Osteocyte (in vitro differentiated cells): Measurements from ENCODE around the gene PROK1. TPM values are rescaled to one million over a fixed set of nuclear protein-coding genes. Genes with fewer than 3 reads are reported as not detected.

Experiments
- DNase-seq: peaks from one replicate; pipeline ENCODE4 v3.0.0; 2021; ENCODE audit warnings: mixed read lengths; ENCODE audit not compliant: unreplicated experiment; ENCODE audit errors: extremely low spot score
- H3K27ac Mint-ChIP-seq: one replicate; pipeline ENCODE4 v1.8.0; 2021; ENCODE audit warnings: mild to moderate bottlenecking, mixed read lengths; ENCODE audit not compliant: unreplicated experiment
- H3K27me3 Mint-ChIP-seq: one replicate; pipeline ENCODE4 v1.8.0; 2021; ENCODE audit warnings: mixed read lengths; ENCODE audit not compliant: unreplicated experiment
- H3K36me3 Mint-ChIP-seq: one replicate; pipeline ENCODE4 v1.8.0; 2021; ENCODE audit warnings: mixed read lengths; ENCODE audit not compliant: unreplicated experiment
- H3K4me1 Mint-ChIP-seq: one replicate; pipeline ENCODE4 v1.8.0; 2021; ENCODE audit warnings: mixed read lengths; ENCODE audit not compliant: unreplicated experiment
- H3K4me3 Mint-ChIP-seq: one replicate; pipeline ENCODE4 v1.8.0; 2021; ENCODE audit warnings: mild to moderate bottlenecking, moderate library complexity, mixed read lengths; ENCODE audit not compliant: unreplicated experiment
- H3K9me3 Mint-ChIP-seq: one replicate; pipeline ENCODE4 v1.8.0; 2021; ENCODE audit warnings: mixed read lengths; ENCODE audit not compliant: unreplicated experiment
- total RNA-seq: library from RNA; stranded (reverse); gene quantifications from 2 replicates; pipeline ENCODE4 v1.2.1, GENCODE V29; 2021
- TF ChIP-seq, protein P1 (sequence below): fragments of 200-600 bp; sonication (generic); IDR thresholded peaks from 2 replicates; pipeline ENCODE4 v1.5.0; 2021; ENCODE audit warnings: antibody characterized with exemption, mild to moderate bottlenecking, moderate library complexity

PROK1 gene
- total RNA-seq, 1 donor from 2014 or later: not detected

DNA sequence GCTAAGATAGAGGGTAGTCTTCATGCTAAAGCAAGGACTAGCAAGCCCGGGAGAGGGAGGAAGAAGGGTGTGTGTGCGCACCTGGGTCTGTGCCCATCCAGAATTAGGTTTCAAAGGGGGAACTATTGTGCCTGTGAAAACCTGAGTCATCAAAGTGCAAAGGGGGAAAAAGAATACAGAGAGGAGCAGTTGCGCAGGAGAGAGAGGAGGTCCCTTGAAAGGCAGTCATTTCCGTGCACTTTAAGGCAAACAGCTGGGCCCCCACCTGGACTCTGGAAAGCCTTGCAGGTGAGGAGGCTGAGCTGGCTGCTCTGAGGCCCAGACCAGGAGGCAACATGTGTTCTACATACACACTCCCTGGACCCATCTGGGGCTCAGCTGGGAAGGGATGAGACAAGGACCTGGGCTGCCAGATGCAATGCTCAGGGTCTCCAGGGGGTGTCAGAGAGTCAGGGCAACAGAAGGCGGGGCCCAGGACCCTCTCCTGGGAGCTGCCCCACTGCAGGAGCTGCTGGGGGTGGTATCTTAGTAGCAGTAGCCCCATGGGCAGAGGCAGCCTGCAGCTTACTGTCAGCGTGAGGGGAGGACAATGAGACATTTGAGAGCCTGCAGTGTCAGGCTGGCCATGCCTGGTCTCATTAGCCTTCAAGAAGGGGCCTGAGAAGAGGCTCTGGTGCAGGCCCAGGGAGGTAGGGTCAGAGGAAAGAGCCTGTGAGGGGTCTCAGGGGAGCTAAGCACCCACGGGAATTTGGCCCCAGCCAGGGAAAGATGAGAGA is 14.3 kb downstream of the PROK1 start:
- no peak overlapping the region for H3K27ac Mint-ChIP-seq

DNA sequence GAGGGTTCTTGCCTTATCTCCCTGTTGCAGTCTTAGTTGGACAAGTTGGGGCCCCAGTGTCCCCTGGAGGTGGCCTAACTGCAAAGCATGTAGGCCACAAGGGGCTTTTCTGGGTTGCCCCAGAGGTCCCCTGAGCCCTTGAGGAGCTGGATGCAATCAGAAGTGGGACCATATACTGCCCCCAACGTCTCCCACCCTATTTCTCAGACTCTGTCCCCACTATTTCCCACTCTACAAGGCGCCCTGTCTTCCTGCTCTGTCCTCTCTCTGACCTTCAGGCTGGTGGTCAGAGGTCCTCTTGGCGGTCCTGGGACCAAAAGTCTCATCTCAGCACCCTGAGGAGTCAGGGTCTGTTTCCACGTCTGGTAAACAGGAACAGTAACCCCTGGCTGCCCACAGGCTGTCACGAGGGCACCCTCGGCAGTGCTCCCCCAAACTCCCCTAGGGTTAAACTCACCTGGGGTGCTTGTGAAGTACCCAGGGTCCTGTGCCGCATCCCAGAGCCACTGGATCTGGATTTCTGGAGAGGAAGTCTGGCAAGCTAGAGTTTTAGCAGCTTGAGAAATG is 14.9 kb downstream of the PROK1 start:
- Mint-ChIP-seq H3K27me3 (peaks cover 28% of the 10 kb centered on the region), H3K27ac (no peak overlapping the region), H3K9me3 (no peaks in the 10 kb centered on the region), H3K4me3 (no peak overlapping the region), H3K36me3 (no peaks in the 10 kb centered on the region), H3K4me1 (no peaks in the 10 kb centered on the region)
- no peak for DNase-seq
- TF ChIP-seq, protein P1, sequence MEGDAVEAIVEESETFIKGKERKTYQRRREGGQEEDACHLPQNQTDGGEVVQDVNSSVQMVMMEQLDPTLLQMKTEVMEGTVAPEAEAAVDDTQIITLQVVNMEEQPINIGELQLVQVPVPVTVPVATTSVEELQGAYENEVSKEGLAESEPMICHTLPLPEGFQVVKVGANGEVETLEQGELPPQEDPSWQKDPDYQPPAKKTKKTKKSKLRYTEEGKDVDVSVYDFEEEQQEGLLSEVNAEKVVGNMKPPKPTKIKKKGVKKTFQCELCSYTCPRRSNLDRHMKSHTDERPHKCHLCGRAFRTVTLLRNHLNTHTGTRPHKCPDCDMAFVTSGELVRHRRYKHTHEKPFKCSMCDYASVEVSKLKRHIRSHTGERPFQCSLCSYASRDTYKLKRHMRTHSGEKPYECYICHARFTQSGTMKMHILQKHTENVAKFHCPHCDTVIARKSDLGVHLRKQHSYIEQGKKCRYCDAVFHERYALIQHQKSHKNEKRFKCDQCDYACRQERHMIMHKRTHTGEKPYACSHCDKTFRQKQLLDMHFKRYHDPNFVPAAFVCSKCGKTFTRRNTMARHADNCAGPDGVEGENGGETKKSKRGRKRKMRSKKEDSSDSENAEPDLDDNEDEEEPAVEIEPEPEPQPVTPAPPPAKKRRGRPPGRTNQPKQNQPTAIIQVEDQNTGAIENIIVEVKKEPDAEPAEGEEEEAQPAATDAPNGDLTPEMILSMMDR: no peak

More for the DNA sequence above, 14.3 kb downstream of the PROK1 start:
- no peak overlapping the region for H3K4me3 Mint-ChIP-seq
- TF ChIP-seq, protein P1: no peak
- H3K9me3 Mint-ChIP-seq: no peaks in the 10 kb centered on the region
- no peak for DNase-seq
- H3K36me3 Mint-ChIP-seq: no peaks in the 10 kb centered on the region
- H3K4me1 Mint-ChIP-seq: no peaks in the 10 kb centered on the region
- peaks cover 23% of the 10 kb centered on the region for H3K27me3 Mint-ChIP-seq

GRCh38 chr1:110466646-110467280 is 15.8 kb downstream of the PROK1 start:
- H3K4me3 Mint-ChIP-seq: no peak overlapping the region
- peaks cover 34% of the 10 kb centered on the region for H3K27me3 Mint-ChIP-seq
- DNase-seq: no peak
- H3K36me3 Mint-ChIP-seq: no peaks in the 10 kb centered on the region
- H3K9me3 Mint-ChIP-seq: no peaks in the 10 kb centered on the region
- TF ChIP-seq, protein P1: no peak
- no peak overlapping the region for H3K27ac Mint-ChIP-seq
- no peaks in the 10 kb centered on the region for H3K4me1 Mint-ChIP-seq

- TF ChIP-seq, protein P1: no peak
- Mint-ChIP-seq H3K9me3 (no peaks in the 10 kb centered on the region), H3K4me1 (no peaks in the 10 kb centered on the region), H3K27me3 (peaks cover 38% of the 10 kb centered on the region), H3K36me3 (no peaks in the 10 kb centered on the region), H3K4me3 (no peak overlapping the region), H3K27ac (no peak overlapping the region)
- DNase-seq: no peak
These were observed 20.2 kb downstream of the PROK1 start for GRCh38 chr1:110471131-110471530.

DNA sequence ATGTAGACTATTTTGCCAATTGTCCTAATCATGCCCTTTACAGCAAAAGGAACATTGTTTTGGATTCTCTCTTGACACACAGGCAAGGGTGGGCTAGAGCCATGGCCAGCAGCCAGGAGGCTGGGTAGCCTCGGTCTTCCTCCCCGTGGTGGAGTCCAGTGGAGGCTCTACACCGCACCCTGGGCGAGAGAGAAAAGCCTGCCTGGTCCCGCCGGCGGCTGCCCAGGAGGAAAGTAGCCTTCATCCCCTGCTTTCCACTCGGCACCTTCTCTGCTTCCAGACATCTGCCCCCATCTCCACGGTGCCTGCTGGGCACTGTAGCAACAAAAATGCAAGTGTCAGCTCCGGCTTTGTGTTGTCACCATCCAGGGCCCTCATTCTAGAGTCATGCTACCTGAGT is 21.6 kb downstream of the PROK1 start:
- Mint-ChIP-seq H3K27ac (no peak overlapping the region), H3K9me3 (no peaks in the 10 kb centered on the region), H3K27me3 (peaks cover 33% of the 10 kb centered on the region), H3K36me3 (no peaks in the 10 kb centered on the region), H3K4me1 (no peaks in the 10 kb centered on the region), H3K4me3 (no peak overlapping the region)
- TF ChIP-seq, protein P1: no peak
- no peak for DNase-seq
